Measurements from ENCODE around the gene CCR3.

The CCR3 gene

DNA sequence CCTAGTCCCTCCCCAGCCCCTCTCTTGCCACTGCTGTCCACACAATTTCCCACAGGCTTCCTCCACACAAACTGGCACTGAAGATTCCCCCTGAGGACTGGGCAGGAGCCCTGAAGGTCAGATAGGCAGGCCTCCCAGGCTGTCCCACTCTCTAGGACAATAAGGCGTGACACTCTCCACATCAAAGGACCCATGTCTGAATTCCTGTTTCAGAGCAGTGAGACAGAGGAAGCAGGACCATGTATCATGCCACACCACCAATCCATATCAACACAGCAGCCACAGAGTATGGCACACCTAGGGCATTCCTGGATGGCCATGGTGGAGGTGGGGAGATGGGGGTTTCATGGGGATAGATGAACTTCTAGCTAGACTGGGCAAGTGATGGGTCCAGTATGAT lies 20.3 kb upstream of the CCR3 start:
- no peak for DNase-seq

DNA sequence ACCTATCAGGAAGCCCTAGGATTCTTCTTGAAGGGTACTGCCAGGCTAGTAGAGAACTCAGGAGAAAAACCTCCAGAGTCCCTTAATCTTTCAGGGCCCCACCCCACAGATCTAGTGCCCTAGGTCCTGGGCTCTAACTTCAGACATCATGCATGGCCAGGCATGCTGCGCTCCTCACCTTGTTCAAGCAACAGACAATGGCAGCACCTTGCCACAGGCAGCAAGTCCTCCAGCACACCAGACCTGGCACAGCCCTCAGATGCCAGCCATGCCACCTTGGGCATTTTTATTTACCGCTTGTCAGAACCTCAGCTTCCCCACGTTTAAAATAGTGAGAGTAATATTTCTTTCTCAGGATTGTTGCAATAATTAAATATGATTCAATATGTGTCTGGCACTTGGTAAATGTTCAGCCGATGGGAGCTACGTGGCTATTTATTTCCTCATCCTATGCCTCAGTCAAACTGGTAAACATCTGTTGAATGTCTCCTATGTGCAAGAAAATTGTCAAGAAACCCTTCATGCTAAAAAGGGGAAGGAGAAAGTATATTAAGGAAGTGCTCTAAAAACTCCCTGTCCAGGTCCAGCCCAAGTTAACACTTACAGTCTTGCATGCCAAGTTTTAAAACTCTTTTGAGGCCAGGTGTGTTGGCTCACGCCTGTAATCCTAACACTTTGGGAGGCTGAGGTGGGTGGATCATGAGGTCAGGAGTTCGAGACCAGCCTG lies 19.7 kb upstream of the CCR3 start:
- DNase-seq, result no peak

DNA sequence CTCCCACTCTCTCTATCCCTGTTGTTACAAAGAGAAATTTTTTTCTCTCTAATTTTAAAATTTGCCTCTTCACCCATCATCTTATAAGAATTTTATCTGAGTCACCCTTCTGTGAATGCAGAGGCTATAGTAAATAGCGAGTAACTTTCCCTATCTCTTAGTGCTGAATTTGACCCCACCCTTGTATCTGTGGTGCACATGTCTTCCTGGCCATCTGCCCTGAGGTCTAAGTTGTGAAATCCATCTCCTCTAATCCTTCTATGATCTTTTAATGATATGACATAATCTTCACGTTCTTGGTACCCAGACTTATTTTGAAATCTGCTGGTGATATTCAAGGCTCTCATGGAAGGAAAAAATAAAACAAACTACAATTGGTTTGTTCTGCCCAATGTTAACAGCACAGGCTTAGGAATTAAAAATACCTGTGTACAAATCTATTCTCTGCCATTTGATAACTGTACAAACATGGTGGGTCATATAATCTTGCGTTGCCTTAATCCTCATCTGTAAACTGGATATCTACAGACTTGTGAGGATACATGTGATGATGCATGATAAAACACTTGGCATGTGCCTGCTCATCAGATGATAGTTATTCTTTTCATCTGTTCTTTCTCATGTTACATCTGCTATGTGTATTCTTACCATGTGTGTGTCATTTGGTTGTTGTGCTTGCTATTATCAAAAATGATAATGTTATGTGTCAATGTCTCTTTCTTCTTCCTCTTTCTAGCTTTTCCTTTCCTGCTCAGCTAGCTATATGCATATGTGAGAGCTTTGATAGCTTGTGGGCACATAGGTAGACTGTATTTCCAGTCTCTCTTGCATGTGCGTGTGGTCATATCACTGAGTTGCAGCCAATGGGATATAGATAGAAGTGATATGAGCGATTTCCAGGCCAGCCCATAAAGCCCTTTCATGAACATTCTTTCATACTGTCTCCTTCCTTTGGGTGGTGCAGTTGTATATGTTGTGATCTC lies 13.7 kb upstream of the CCR3 start:
- DNase-seq, result no peak

DNA sequence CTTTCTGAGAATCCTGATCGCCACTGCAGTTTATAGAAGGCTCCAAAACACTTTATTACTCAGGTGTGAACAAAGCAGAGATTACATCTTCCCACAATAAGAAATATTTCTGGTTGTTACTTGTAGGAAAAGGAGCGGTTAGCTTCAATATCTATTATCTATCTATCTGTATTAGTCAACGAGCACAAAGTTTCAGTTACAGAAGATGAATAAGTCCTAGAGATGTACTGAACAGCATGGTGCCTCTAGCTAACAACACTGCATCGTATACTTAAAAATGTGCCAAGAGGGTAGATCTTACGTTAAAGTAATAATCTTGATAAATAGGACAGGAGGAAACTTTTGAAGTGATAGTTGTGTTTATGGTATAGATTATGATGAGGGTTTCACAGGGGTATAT lies 10.9 kb upstream of the CCR3 start:
- DNase-seq, result no peak

DNA sequence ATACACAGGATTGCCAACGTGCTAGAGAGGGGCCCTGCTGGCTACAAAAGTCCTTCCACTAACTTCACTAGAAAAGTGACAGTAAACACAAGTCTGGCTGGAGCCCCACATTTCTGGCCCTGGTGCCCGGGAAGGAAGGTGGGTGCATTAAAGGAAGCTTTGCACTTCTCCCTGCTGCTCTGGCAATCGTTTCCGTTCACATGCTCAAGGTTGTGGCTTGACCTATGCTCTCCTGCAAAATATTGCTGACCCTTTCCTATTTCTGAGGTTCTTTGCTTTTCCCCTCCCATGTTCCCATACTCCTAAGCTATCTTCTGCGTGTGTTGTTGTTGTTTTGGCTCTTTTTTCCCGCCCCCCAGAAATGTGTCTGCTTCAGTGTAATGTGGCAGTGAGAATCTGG lies 9.1 kb upstream of the CCR3 start:
- DNase-seq, result no peak

DNA sequence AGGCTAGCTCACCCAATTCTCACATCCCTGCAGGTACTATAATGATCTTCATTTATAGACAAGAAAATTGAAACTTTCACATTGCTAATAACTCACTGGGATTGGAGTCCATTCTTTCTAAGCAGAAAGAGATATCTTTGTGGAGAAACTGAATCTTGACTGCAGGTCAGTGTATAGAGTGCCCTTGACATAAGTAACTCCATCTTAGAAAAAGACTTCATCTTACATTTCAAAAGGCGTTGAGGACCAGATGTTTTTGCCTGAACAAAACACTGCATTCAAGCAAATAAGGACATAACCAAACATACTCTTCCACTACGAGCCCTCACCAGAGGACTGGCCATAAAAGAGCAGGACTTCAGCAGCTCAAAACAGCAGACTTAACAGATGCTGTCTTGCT lies 6.8 kb upstream of the CCR3 start:
- no peak for DNase-seq

DNA sequence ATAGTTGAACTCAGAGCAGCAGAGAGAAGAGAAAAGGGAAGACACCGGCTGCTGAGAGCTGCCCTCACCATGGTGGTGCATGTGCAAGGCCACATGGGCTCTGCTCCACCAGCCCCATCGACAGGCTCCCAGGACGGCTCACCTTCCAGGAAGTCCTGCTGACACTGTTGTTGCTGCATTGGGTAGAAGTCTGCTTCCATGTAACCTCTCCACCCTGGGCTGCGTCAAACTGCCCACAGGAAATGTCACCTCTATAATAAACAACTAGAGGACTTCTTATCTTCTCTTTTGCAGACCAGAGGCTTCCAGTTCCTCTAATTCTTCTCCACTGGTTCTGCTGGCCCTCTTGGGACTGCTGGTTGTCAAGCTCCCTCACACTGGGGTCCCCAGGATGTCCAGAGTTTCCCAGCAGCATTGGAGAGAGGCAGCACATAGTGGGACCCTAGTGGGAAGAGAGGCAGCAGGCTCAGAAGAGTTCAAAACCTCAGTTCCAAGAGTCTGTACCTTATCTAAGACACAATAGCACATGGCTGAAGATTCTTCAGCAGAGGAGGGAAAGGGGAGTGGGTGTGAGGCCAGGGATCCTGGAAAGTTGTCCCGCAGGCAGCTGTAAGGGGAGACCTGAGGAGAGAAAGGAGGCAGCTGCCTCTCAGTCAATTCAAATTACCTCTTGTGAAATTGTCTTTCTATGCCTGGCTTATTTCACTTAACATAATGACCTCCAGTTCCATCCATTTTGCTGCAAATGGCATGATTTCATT lies 5.8 kb upstream of the CCR3 start:
- no peak for DNase-seq

DNA sequence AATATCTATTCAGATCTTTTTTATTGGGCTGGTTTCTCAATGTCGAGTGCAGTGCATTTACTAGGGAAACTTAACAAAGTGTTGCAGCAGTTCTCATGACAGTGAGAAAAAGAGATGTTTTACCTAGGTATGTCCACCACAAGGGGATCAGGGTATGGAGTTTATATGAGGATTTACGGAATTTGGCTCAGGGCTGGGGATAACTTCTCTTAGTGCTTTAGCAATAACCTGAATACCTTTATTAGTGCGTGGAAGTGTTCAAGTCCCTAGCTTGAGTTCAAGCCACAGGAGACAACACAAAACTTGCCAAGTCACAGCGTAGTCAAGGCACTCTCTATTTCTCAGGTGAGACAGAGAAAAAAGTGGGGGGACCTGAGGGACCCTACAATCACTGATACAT lies 3.9 kb upstream of the CCR3 start:
- no peak for DNase-seq

DNA sequence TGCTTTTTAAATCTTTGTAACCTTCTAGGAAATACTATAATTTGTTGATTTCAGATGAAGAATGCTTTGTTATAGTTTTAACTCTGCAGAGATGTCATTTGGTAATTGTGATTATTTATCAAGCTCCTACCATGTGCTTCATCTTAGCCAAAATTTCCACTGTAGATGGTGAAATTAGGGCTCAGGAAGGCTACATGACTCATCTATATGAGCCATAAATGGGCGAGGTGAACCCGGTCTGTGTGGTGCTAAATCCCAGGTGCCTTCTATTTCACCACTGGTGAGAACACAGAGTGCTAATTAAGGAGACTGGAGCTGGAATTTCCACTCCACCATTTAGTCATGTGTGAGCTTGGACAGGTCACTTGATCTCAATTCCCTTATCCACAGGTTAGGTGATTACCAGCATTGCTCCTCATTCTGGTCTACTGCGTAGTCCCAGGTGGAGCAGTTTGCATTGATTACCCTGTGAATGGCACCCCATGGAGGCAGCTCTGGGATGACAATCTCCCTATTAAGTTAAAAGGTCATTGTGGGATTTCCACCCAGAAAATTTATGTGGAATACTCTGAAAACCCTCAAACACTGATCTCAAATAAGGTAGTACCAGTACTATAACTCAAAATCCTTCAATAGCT lies 2.8 kb upstream of the CCR3 start:
- DNase-seq, result no peak

DNA sequence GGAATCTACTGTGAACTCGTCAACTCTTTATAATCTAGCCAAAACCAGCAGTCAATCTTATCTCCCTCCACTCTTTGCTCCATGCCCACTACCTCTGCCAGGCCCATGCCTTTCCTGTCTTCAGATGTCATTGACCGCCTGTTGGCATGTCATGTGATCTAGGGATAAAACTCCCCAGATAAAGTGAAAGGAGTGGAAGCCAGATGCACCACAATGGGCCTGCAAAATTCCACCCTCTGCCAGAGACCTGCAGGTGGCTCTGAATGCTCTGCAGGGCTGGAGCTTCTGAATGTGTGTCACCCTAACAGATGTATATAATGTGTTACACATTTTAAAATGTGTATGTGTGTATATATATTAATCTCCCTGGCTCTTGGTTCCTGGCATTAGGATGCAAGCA lies 2.3 kb upstream of the CCR3 start:
- DNase-seq, result no peak

DNA sequence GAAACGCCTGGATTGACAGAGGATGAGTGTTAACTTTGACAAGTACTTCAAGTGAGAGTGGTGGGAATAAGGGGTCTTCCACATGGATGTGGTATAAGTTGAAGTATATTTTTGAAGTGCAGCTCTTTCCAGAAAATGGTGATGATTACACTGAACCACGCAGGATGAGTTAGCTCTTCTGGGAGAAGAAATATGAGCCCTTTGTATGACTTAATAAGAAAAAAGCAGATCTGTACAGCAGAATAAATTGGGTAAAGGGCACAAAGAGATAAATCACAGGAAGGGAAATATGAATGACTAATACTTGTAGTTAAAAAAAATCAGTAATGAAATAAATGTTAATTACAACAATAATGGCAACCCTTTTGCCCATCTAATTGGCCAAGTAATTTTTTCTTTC lies 1.3 kb downstream of the CCR3 start:
- no peak for DNase-seq

DNA sequence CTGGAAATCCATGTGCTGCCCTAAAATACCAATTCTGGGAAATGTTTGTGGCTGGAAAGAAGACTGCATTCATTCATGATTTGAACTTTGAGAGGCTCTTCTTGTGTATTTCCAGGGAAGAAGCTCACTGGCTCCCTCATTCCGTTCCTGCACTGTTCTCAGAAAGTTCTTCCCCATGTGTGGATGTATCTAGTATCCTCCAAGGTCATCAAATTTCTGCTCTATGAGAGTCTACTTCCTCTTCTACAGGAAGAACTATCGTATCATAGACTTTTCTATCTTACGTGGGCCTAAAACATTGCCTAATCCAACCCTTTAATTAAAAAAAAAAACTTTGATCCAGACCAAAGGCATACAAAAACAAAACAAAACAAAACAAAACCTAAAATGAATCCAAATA lies 2.9 kb downstream of the CCR3 start:
- no peak for DNase-seq

DNA sequence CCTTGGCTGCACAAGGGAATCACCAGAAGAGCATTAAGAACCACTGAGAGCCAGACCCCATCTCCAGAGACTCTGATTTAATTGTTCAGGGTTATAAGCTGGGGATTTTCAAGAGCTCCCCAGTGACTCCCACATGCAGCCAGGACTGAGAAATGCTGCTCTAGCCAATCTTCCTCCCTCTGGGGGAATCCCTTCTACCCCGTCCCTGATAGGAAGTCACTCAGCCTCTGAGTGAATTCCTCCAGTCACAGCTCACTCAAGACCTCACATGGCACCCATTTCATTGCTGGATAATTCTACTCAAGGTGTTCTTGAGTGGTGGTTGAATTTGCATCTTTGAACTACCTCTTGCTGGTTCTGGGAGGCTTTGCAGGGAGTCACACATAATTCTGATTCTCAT lies 10.7 kb downstream of the CCR3 start:
- DNase-seq, result no peak

DNA sequence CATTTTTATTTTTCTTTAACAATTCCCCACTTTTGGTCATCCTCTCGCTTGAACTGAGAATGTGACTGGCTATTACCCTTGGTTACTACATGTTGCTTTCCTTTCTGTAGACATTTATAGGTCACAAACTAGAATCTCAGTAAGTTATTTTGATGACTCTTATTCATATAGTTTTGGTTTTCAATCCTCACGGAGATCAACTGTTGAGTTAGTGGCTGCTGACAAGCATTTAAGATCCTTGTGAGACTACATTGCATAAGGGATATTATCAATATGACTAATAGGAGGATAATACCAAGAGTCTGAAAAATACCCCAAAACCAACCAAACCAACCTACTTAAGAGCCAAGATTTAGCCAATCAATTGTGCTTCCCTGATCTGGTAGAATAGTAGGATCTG lies 16.3 kb downstream of the CCR3 start:
- DNase-seq, result no peak

DNA sequence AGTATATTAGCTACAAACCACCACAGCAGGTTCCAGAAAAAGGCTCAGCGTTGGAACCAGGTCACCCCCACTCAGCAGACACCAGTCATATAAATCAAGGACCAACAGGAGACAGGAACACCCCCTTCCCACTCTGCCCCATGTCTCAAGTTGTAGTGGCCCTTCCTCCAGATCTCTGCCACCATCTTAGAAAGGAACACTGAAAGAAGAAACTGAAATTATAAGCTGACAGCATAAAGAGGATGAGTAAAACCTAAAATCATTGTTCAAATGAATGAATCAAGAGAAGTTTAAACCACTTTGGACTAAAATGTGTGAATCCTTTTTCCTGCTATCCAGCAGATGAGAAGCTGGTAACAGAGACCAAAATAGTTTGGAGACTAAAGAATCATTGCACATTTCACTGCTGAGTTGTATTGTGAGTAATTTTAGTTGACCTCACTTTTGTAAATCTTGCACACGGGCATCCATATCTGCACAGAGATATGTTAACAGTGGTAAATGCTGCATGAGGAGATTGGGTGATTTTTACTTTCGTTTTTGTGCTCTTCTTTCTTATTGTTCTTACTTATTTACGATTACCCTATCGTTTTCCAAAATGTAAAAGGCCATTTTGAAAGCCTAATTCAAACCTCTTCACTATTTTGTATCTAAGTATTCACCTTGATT lies 19.8 kb downstream of the CCR3 start:
- no peak for DNase-seq

DNA sequence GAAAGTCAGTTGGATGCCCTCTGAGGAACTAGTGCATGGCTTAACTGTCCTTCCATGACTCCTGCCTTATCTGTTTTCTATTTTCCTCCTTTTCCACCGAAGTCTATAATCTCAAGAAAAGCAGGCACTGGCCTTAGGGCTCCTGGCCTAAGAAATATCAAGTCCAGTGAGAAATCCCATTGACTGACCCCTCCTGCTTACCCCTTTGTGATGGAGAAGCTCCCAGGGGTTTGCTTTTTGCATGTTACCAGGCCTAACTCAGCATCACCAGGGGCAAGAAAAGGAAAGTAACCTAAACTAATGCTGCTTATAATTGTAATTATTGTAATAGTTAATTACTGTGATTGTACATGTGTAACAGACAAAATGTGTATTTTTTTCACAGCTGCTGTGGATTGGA lies 21.7 kb downstream of the CCR3 start:
- DNase-seq, result no peak

DNA sequence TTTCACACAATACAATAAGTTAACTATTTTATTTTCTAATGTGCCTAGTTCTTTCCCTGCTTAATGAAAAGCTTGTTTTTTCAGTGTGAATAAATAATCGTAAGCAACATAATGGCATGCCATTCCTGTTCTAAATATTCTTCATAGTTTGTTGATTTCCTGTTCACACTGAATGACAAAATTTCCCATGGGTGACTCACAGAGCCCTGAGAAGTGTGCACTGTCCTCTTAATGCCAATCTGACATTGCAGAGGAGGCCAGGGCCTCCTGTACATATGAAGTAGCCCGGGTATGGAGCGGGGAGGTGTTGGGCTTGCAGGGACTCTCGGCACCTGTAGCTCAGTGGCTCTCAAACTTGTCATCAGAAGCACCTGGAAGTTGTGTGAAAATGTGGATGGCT lies 24.3 kb downstream of the CCR3 start:
- DNase-seq, result no peak

DNA sequence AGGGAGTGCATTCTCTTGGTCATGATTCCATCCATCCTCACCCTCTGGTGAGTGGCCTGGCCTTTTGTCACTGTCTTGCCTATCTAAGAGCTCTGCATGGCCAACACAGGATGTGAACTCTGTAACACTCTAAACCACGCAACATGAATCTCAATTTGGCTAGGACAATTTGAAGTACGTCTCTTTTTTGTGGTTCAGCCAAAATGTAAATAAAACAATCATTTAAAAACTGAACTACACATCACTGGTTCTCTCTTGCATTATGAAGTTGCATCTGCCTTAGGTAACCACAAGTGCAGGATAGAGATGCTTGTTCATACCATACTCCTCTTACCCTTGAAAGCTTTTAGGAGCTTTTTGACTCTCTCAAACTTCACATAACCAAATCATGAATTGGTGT lies 27.3 kb downstream of the CCR3 start:
- DNase-seq, result no peak

DNA sequence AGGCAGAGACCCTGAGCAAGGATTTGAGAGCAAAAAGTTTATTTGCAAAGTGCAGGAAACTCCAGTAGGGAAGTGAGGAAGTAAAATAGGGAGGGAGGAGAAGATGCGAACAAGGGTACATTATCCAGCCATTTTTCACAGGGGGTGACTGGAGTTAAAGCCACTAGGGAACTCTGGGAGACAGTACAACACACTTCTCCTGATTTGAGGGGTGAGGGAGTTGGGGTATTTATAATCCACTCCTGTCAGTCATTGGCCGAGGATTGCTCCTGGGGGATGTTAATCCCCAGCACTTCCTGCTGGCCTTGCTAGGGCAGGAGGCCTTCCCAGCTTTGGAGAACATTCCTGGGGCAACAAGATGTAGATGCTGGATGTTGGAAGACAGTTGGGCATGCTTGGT lies 28.2 kb downstream of the CCR3 start:
- no peak for DNase-seq

DNA sequence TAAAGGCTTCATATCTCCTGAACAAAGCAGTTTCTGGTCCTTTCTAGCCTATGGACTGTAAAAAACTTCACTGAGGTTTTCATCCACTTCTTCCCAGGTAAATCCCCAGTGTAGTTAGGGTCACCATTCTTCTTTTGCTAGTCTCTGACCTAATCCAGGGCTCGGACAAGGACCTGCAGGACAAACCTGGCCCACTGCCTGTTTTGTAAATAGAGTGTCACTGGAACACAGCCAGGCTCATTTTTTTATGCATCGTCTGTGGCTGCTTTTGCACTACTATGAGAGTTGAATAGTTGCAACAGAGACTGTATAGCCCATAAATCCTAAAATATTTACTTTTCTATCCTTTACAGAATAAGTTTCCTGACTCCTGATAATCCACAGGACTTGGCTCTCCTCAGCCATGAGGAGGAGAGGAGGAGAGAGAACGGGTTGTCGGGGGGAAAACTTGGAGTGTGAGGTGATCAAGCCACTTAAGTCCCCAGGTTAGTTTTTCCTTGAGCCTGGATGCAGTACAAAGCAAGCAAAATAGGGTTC lies 29.0 kb downstream of the CCR3 start:
- no peak for DNase-seq

DNA sequence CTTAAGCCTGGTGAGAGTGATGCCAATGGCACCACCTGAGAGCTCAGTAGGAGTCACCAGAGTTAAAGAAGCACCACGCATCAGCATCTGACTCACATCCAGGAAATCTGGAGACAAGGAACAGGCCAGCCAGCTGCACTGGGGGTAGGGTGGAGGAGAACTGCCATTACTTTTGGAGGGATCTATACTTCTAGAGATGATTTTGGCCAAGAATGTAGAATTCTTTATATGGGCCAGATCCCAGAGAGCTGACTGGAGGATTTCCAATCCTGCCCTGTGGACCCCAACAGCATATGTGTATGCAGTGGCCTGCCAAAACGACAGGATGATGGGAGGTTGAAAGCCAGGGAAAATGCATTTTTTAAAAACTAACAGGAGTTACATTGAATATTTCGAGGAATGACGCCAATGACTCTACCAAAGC lies 29.8 kb downstream of the CCR3 start:
- DNase-seq, result no peak

DNA sequence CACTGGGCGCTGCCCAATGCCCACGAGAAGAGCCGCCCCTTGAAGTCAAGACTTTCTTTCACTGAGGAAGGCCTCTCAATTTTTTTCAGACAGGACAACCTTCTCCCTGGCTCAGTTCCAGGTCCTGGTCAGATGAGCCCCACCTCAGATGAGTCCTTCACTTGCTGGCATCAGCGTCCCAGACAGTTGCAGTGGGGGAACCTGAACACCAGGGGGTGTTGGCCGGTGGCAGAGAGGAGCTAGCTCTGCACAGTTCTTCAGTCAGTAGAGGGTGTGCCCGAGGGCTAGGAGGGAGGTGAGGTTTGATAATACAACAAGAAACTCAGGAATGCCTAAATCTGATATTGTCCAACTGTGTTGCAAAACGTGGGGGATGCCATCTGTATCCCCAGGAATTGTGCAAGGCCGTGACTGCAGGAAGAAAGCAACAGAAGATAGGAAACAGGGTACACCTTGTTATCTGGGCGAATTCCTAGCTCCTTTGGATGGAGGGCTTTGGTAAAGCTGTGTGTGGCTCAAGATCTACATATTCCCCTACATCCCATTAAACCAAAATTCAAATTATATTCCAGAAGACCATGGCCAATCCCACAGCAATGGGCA lies 34.3 kb downstream of the CCR3 start:
- no peak for DNase-seq
